H1 (cell line): ENCODE results near the gene PSMC3IP. TPM values are rescaled to one million over a fixed set of nuclear protein-coding genes. Genes with fewer than 3 reads are reported as not detected.

Source experiments
- CTCF ChIA-PET: fragments of 300-600 bp; sonication (Branson Sonifier 250); formaldehyde crosslinking; loops from one replicate; lab custom pipeline; 2021; ENCODE audit not compliant: partially characterized antibody; lab: Charles Lee
- POLR2A ChIA-PET: fragments of 300-600 bp; sonication (Branson Sonifier 250); formaldehyde crosslinking; loops from one replicate; lab custom pipeline; 2021; ENCODE audit warnings: inconsistent platforms; ENCODE audit not compliant: partially characterized antibody; lab: Charles Lee
- DNase-seq, 2 experiments: peaks; one replicate each; pipeline versions ENCODE4 v3.0.0 to v3.0.0-alpha.2; 2010 to 2022; ENCODE audit warnings: low spot score in 2 of 2, low read depth in 1 of 2, mixed read lengths in 1 of 2
- FAIRE-seq: peaks from 2 replicates; lab custom pipeline; 2011; peaks lifted over from hg19 to GRCh38; lab: Jason Lieb, UNC
- H2AFZ ChIP-seq: 2 replicates; pipeline ENCODE4 v1.8.1; 2012; ENCODE audit warnings: low read length, inconsistent platforms
- H2AK5ac ChIP-seq: 2 replicates; pipeline ENCODE4 v1.6.1; 2013; ENCODE audit warnings: low read depth, low read length
- H2BK120ac ChIP-seq: replicated peaks from 2 replicates; pipeline ENCODE3; 2013; ENCODE audit warnings: low read depth, low read length, inconsistent platforms
- H2BK12ac ChIP-seq: 2 replicates; pipeline ENCODE4 v1.6.1; 2013; ENCODE audit warnings: low read depth, low read length
- H2BK15ac ChIP-seq: 2 replicates; pipeline ENCODE4 v1.6.1; 2013; ENCODE audit warnings: low read length
- H2BK20ac ChIP-seq: 2 replicates; pipeline ENCODE4 v1.6.1; 2013; ENCODE audit warnings: low read length
- H2BK5ac ChIP-seq: 2 replicates; pipeline ENCODE4 v1.6.1; 2013; ENCODE audit warnings: low read depth, low read length
- H3K14ac ChIP-seq: 2 replicates; pipeline ENCODE4 v1.6.1; 2013; ENCODE audit warnings: inconsistent platforms; ENCODE audit not compliant: insufficient read length
- H3K18ac ChIP-seq: 2 replicates; pipeline ENCODE4 v1.6.1; 2013; ENCODE audit warnings: low read length; ENCODE audit errors: extremely low read depth
- H3K23ac ChIP-seq: 2 replicates; pipeline ENCODE4 v1.6.1; 2013; ENCODE audit warnings: inconsistent platforms; ENCODE audit not compliant: insufficient read length
- H3K23me2 ChIP-seq: 2 replicates; pipeline ENCODE4 v1.6.1; 2013; ENCODE audit warnings: low read depth, low read length
- H3K27ac ChIP-seq: 2 replicates; pipeline ENCODE4 v1.6.1; 2011; ENCODE audit warnings: low read depth, low read length, inconsistent platforms
- H3K27me3 ChIP-seq, 4 experiments: replicated peaks in 1 of 4; 1 replicate in 1 of 4; 2 replicates in 3 of 4; pipeline versions ENCODE4 v1.6.1 to v1.8.1; 2011 to 2013; ENCODE audit warnings: low read length in 3 of 4, mild to moderate bottlenecking in 3 of 4, inconsistent platforms in 2 of 4, mixed read lengths in 2 of 4, moderate library complexity in 1 of 4; ENCODE audit not compliant: control insufficient read depth in 3 of 4, insufficient read depth in 3 of 4; ENCODE audit errors: extremely low read depth in 1 of 4
- H3K36me3 ChIP-seq, 4 experiments: 2 replicates each; pipeline versions ENCODE4 v1.6.1 to v1.8.1; 2011 to 2013; ENCODE audit warnings: mild to moderate bottlenecking in 4 of 4, low read length in 3 of 4, moderate library complexity in 2 of 4, control low read depth in 1 of 4, inconsistent platforms in 1 of 4; ENCODE audit not compliant: insufficient read depth in 4 of 4, control insufficient read depth in 2 of 4
- H3K4ac ChIP-seq: replicated peaks from 2 replicates; pipeline ENCODE3; 2013; ENCODE audit warnings: low read length, low read depth, mixed read lengths, inconsistent platforms; ENCODE audit not compliant: insufficient read length
- H3K4me1 ChIP-seq, 4 experiments: replicated peaks in 1 of 4; 1 replicate in 1 of 4; 2 replicates in 3 of 4; pipeline versions ENCODE4 v1.6.1 to v1.8.1; 2011 to 2013; ENCODE audit warnings: low read length in 3 of 4, inconsistent platforms in 2 of 4, mixed read lengths in 1 of 4; ENCODE audit not compliant: insufficient read depth in 4 of 4, control insufficient read depth in 3 of 4
- H3K4me2 ChIP-seq, 2 experiments: 2 replicates each; pipeline versions ENCODE4 v1.6.1 to v1.8.1; 2011 to 2013; ENCODE audit warnings: low read depth in 2 of 2, low read length in 2 of 2, control low read depth in 1 of 2, inconsistent platforms in 1 of 2, mild to moderate bottlenecking in 1 of 2; ENCODE audit not compliant: insufficient read depth in 1 of 2
- H3K4me3 ChIP-seq, 4 experiments: fragments of 200-600, 300-600 bp in 1 of 4; sonication (generic), shearing (Covaris generic), sonication (Bioruptor Twin) in 1 of 4; 2 replicates each; pipeline versions ENCODE4 v1.5.1 to v1.8.1; 2011 to 2016; ENCODE audit warnings: low read length in 4 of 4, low read depth in 3 of 4, control low read depth in 2 of 4, inconsistent platforms in 2 of 4, mild to moderate bottlenecking in 2 of 4, mixed read lengths in 1 of 4, moderate library complexity in 1 of 4; ENCODE audit not compliant: insufficient read depth in 2 of 4; ENCODE audit errors: extremely low read depth in 1 of 4
- H3K56ac ChIP-seq: replicated peaks from 2 replicates; pipeline ENCODE3; 2013; ENCODE audit warnings: low read depth, mild to moderate bottlenecking, mixed read lengths, low read length, inconsistent platforms; ENCODE audit not compliant: insufficient read length
- H3K79me1 ChIP-seq: 2 replicates; pipeline ENCODE4 v1.6.1; 2013; ENCODE audit warnings: low read depth, low read length, control low read depth
- H3K79me2 ChIP-seq, 2 experiments: 2 replicates each; pipeline versions ENCODE4 v1.6.1 to v1.8.1; 2012 to 2013; ENCODE audit warnings: low read length in 2 of 2, mild to moderate bottlenecking in 2 of 2, inconsistent platforms in 1 of 2; ENCODE audit not compliant: insufficient read depth in 2 of 2, control insufficient read depth in 1 of 2
- H3K9ac ChIP-seq, 4 experiments: replicated peaks in 1 of 4; 1 replicate in 1 of 4; 2 replicates in 3 of 4; pipeline versions ENCODE4 v1.6.1 to v1.8.1; 2011 to 2013; ENCODE audit warnings: low read depth in 3 of 4, low read length in 3 of 4, control low read depth in 2 of 4, mild to moderate bottlenecking in 2 of 4, moderate library complexity in 2 of 4, inconsistent platforms in 1 of 4; ENCODE audit errors: extremely low read depth in 1 of 4
- H3K9me3 ChIP-seq, 2 experiments: 2 replicates each; pipeline versions ENCODE4 v1.6.1 to v1.8.1; 2012 to 2013; ENCODE audit warnings: mild to moderate bottlenecking in 2 of 2, moderate library complexity in 2 of 2, control low read depth in 1 of 2, inconsistent platforms in 1 of 2, low read depth in 1 of 2, low read length in 1 of 2, mixed read lengths in 1 of 2; ENCODE audit not compliant: insufficient read depth in 2 of 2
- H4K20me1 ChIP-seq, 2 experiments: replicated peaks in 1 of 2; 2 replicates each; pipeline versions ENCODE3 to v1.8.1; 2011 to 2013; ENCODE audit warnings: inconsistent platforms in 2 of 2, low read length in 2 of 2, mild to moderate bottlenecking in 1 of 2; ENCODE audit not compliant: insufficient read depth in 2 of 2, control insufficient read depth in 1 of 2
- H4K5ac ChIP-seq: 2 replicates; pipeline ENCODE4 v1.6.1; 2013; ENCODE audit warnings: low read length, low read depth, mixed read lengths, inconsistent platforms; ENCODE audit not compliant: insufficient read length
- H4K8ac ChIP-seq: 2 replicates; pipeline ENCODE4 v1.8.0; 2013; ENCODE audit warnings: mild to moderate bottlenecking, moderate library complexity, low read length, inconsistent platforms; ENCODE audit not compliant: insufficient read depth; ENCODE audit errors: extremely low read depth
- H4K91ac ChIP-seq: replicated peaks from 2 replicates; pipeline ENCODE3; 2013; ENCODE audit warnings: low read length, mixed read lengths, inconsistent platforms; ENCODE audit not compliant: insufficient read length
- BACH1 ChIP-seq: IDR thresholded peaks from 2 replicates; pipeline ENCODE4 v1.6.1; 2012; ENCODE audit warnings: low read length, improper control_type of control experiment
- BCL11A ChIP-seq, 2 experiments: IDR thresholded peaks; one replicate each; pipeline ENCODE4 v1.6.1; 2011; ENCODE audit warnings: low read depth in 2 of 2, low read length in 2 of 2, mild to moderate bottlenecking in 2 of 2
- CBX8 ChIP-seq: fragments of 300-800, 300-1000 bp; sonication (generic); IDR thresholded peaks from 2 replicates; pipeline ENCODE4 v1.7.1; 2016; ENCODE audit warnings: low read depth, low read length, borderline replicate concordance
- HDAC2 ChIP-seq, 2 experiments: fragments of 300-600 bp in 1 of 2; sonication (generic) in 1 of 2; IDR thresholded peaks; 2 replicates each; pipeline ENCODE4 v1.6.1; 2011 to 2012; ENCODE audit warnings: low read depth in 2 of 2, low read length in 2 of 2, mild to moderate bottlenecking in 2 of 2, moderate library complexity in 2 of 2, borderline replicate concordance in 1 of 2, inconsistent platforms in 1 of 2
- JUN ChIP-seq: IDR thresholded peaks from 2 replicates; pipeline ENCODE4 v1.6.1; 2011; ENCODE audit warnings: low read depth, mild to moderate bottlenecking, improper control_type of control experiment, low read length
- NANOG ChIP-seq: IDR thresholded peaks from 2 replicates; pipeline ENCODE4 v1.6.1; 2011; ENCODE audit warnings: low read length, low read depth, mild to moderate bottlenecking, inconsistent platforms; ENCODE audit not compliant: insufficient read depth, poor library complexity, severe bottlenecking
- POU5F1 ChIP-seq: IDR thresholded peaks from 2 replicates; pipeline ENCODE4 v1.6.1; 2011; ENCODE audit warnings: low read depth, mild to moderate bottlenecking, low read length, moderate library complexity
- SAP30 ChIP-seq: fragments of 300-600 bp; sonication (generic); IDR thresholded peaks from 2 replicates; pipeline ENCODE4 v1.7.1; 2012; ENCODE audit warnings: low read length, moderate library complexity, mild to moderate bottlenecking, inconsistent platforms; ENCODE audit not compliant: insufficient read depth, insufficient replicate concordance
- SP2 ChIP-seq: IDR thresholded peaks from 2 replicates; pipeline ENCODE4 v1.6.1; 2012; ENCODE audit warnings: mild to moderate bottlenecking, low read length, inconsistent platforms
- whole genome bisulfite sequencing, 2 experiments: shearing (Covaris generic) in 1 of 2; methylation state at CpG; one replicate each; pipeline versions ENCODE4 v1.1.6 to v1.1.7; 2013 to 2015; ENCODE audit warnings: low lambda C conversion rate in 2 of 2, mixed read lengths in 2 of 2, inconsistent platforms in 1 of 2, low coverage in 1 of 2, missing lambda C conversion rate in 1 of 2; ENCODE audit not compliant: insufficient replicate concordance in 2 of 2, insufficient coverage in 1 of 2, insufficient read length in 1 of 2; ENCODE audit errors: extremely low coverage in 1 of 2, missing lambda C conversion rate in 1 of 2; 5-methylcytosine and 5-hydroxymethylcytosine counted together
- polyA plus RNA-seq, 7 experiments: library from polyadenylated mRNA; depleted of rRNA in 3 of 7; stranded (reverse) in 5 of 7; unstranded in 2 of 7; fragments of >200 nt in 5 of 7; fragments of 200-250 nt in 2 of 7; gene quantifications; 1 replicate in 5 of 7; 2 replicates in 1 of 7; 4 replicates in 1 of 7; pipeline versions ENCODE4 v1.2.1 to v1.2.3, GENCODE V29; 2011 to 2013; ENCODE audit warnings: missing spikeins in 2 of 7, mixed read lengths in 2 of 7
- total RNA-seq: library from RNA; stranded (reverse); fragmentation: NEBNext Ultra II Directional; extraction: Animal tissue kit (Norgen Biotek cat#: 25700); gene quantifications from 2 replicates; pipeline ENCODE4 v1.2.1, GENCODE V29; 2021

The PSMC3IP gene
- total and polyA plus RNA-seq, 2 of the 8 experiments (the other 6 are each of a cell fraction or from before 2014, with no cell fraction given): 11.5 to 21.9 TPM

- DNase-seq (no peak), FAIRE-seq (no peak)
- no peak overlapping the region for H3K14ac ChIP-seq
- ChIA-PET CTCF (interaction anchor here (1.5 to 5.1 kb wide), 3 partner anchors 11 to 20 kb away, joined by 5 to 28 read pairs (median 10); no protein-coding TSS in a partner anchor), POLR2A (interaction anchor here (0.8 to 4.3 kb wide), 9 partner anchors 10 to 209 kb away, joined by 3 to 43 read pairs (median 8); partner anchors contain the start of genes CAVIN1 and COASY)
- peak overlapping the region; percentile 70 for H4K5ac ChIP-seq
- H2BK120ac ChIP-seq: no peak overlapping the region
- H2BK12ac ChIP-seq: 0 out of 2 replicates have a peak overlapping the region, but pooled peaks have one; percentile 75
- H3K79me1 ChIP-seq: no peaks in the 10 kb centered on the region; the same call in 1 of the 2 replicates
- peak overlapping the region in 3 of 4 experiments; percentile 56 to 71 (median 62); a peak in 4 of 7 replicates for H3K9ac ChIP-seq
- H3K56ac ChIP-seq: peak overlapping the region; percentile 34
- peak overlapping the region; percentile 25 for H4K91ac ChIP-seq
- H2BK15ac ChIP-seq: no peak overlapping the region
- H4K8ac ChIP-seq: 0 out of 2 replicates have a peak overlapping the region, but pooled peaks have one; percentile 87
- H3K4me1 ChIP-seq: peaks cover 0 to 15% (median 13%) of the 10 kb centered on the region in 4 experiments; a peak in 6 of 7 replicates
- peaks cover 9% of the 10 kb centered on the region for H3K23me2 ChIP-seq
- H3K4ac ChIP-seq: peak overlapping the region; percentile 92
- 90% methylated on average over 28 of the region's 31 CpGs; no CpG with 5 or more reads in 1 of the 2 experiments for WGBS, 2 experiments
- TF ChIP-seq BACH1: no peak
- TF ChIP-seq CBX8: no peak
- no peak for TF ChIP-seq BCL11A (IDR thresholded peaks at IDR 0.05; ENCODE audit: low read depth in 2 of 2, low read length in 2 of 2)
- no peak for TF ChIP-seq HDAC2 (IDR thresholded peaks at IDR 0.05; ENCODE audit: borderline replicate concordance in 1 of 2, low read depth in 2 of 2, low read length in 2 of 2)
- TF ChIP-seq JUN: no peak
- TF ChIP-seq NANOG: no peak
- TF ChIP-seq SAP30: no peak
- no peak for TF ChIP-seq POU5F1
- TF ChIP-seq SP2: no peak
- H3K79me2 ChIP-seq: no peaks in the 10 kb centered on the region
- H2BK5ac ChIP-seq: peak overlapping the region; percentile 79
- H3K9me3 ChIP-seq: no peaks in the 10 kb centered on the region
- H3K23ac ChIP-seq: no peak overlapping the region
- no peaks in the 10 kb centered on the region; a peak in 1 of 7 replicates for H3K27me3 ChIP-seq
- peak overlapping the region; percentile 94 to 95 for H3K4me2 ChIP-seq
- peaks cover 1 to 2% of the 10 kb centered on the region in 2 experiments for H4K20me1 ChIP-seq
- H3K27ac ChIP-seq: no peak overlapping the region
- no peak overlapping the region for H2BK20ac ChIP-seq
- peak overlapping the region; percentile 50 to 72 (median 62) for H3K4me3 ChIP-seq
- H2AFZ ChIP-seq: no peak overlapping the region
- no peak overlapping the region for H3K18ac ChIP-seq
- peak overlapping the region; percentile 45; the same call in 1 of the 2 replicates for H2AK5ac ChIP-seq
- peaks cover 0 to 9% (median 4%) of the 10 kb centered on the region in 4 experiments; a peak in 3 of 8 replicates for H3K36me3 ChIP-seq
These were observed 40.2 kb downstream of the PSMC3IP start for GRCh38 chr17:42537156-42537805.
